ENCODE results near the gene EIF2A.
"Not testable (repeated sequence)": the region's sequence is repeated elsewhere in the genome, so short reads cannot be mapped to it uniquely, and the experiment has no call there.

The EIF2A gene

DNA sequence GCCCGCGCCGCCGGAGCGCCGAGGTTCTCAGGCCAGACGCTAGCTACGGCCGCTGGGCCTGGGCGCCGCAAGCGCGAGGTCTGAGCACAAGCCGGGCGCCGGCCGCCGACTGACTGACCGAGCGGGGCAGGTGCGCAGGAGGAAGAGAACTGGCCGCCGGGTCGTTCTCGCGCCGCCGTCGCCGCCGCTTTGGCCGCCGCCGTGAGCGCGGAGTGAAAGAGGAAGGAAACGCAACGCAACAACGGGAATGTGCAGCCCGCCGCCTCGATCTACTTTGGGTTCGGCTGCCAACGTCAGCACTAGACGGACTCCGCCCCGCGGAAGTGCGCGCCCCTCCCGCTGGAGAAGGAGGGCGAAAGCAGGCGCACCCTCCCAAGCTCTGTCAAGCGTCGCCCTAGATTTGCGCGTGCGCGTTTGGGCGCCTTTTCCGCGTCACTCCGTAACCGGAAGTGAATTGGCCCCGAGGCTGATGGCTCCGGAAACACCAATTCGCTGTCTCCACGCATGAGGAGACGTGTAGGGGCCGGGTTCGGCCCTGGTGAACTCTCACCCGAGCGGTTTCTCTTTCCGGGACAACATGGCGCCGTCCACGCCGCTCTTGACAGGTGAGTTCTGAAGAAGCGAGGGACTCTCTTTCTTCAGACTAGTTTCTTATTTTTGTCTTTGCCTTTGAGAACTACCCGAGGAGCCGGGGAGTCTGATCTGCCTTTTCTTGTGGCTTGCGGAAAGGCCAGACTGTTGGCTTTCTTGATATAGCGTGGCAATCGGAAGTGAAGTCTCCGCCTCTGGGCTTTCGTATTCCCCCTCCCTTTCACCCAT lies at the start of gene EIF2A, which contains the start of gene SERP1:
Gene EIF2A, plus strand, starts transcription at position 562 of the 819 bp plus-strand sequence. Its CDS starts 16 bp downstream, at position 578.
Gene SERP1, minus strand, starts transcription at position 271 of the 819 bp plus-strand sequence. CDS start 361 bp downstream, outside the sequence.
- DNase-seq (ENCODE audit: low spot score): peak; percentile 99

DNA sequence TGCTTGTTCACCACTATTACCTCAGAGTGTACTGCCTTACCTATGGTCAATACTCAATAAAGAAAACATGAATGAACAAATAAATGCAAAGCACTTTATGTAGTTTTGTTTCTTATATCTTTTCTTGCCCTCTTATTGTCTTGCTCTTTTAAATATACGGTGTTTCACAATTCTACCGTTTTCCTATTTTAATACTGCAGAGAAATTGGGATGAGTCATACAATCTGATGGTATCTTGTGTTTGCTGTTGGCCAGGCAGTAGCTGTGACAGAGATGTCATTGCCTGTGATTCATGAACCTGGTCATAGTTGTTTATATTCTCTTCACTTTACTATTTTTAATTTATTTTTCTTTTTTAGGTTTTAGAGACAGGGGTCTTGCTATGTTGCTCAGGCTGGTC lies 48.6 kb upstream of the EIF2A start:
- no peak for DNase-seq (ENCODE audit: low spot score)

DNA sequence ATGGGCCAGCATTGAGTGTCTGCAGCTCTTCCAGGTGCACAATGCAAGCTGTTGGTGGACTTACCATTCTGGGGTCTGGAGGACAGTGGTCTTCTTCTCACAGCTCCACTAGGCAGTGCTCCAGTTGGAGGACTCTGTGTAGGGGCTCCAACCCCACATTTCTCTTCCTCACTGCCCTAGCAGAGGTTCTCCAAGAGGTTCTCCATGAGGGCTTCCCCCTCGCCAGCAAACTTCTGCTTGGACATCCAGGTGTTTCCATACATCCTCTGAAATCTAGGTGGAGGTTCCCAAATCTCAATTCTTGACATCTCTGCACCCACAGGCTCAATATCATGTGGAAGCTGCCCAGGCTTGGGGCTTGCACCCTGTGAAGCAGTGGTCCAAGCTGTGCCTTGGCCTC lies 45.6 kb upstream of the EIF2A start:
- DNase-seq (ENCODE audit: low spot score): not testable (repeated sequence)

DNA sequence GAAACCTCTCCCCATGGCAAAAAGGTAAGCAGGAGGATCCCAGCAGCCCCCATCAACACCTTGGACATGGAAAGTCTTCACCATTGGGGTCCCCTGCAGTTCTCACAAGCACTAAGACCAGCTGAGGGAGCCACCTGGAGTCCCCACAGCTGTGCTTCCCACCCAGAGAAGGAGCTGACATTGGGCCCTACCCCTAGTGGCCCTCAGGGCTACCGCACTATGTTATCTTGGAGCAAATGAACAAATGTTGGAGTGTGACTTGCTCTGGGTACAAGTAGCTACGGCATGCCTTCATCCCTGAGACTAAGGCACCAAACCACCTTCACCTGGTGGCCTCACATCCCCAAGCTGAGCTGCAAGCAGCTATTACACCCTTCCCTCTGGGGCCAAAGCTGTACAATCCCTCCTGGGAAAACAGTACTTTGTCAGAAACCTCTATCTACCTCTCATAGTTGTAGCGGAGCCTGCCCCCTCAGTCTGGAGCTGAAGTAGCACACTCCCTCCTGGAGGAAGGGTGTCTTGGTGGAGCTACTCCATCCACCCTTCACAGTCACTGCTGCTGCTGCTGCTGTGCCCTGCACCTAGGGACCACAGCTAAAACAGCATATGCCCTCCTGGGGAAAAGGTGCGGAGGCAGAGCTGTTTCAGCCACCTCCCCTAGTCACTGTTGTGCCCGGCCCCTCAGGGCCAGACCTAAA lies 43.0 kb upstream of the EIF2A start:
- no peak for DNase-seq (ENCODE audit: low spot score)

DNA sequence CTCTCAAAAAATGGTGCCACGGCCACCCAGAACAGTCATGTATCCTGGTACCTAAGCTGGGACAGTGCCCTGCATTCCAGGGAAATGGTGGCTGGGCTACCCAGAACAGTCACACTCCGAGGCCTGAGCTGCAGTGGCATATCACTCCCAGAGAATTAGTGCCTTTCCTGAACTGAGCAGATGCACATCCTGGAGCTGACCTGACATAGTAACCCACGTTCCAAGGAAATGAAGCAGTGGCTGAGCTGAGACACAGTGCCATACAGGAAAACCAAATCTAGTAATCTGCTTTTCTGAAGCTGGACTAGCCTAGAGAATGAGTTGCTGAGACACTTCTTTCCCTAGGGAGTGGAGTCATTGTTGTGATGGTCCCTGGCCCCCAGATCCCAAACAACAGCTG lies 42.1 kb upstream of the EIF2A start:
- no peak for DNase-seq (ENCODE audit: low spot score)

DNA sequence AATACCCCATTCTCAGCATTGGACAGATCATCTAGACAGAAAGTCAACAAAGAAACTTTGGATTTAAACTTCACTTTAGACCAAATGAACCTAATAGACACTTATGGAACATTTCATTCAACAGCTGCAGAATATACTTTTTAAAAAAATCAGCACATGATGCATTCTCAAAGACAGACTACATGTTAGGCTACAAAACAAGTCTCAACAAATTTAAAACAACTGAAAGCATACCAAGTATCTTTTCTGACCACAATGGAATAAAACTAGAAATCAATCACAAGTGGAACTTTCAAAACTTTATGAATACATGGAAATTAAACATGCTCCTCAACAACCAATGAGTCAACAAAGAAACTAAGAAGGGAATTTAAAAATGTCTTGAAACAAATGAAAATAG lies 38.2 kb upstream of the EIF2A start:
- no peak for DNase-seq (ENCODE audit: low spot score)

DNA sequence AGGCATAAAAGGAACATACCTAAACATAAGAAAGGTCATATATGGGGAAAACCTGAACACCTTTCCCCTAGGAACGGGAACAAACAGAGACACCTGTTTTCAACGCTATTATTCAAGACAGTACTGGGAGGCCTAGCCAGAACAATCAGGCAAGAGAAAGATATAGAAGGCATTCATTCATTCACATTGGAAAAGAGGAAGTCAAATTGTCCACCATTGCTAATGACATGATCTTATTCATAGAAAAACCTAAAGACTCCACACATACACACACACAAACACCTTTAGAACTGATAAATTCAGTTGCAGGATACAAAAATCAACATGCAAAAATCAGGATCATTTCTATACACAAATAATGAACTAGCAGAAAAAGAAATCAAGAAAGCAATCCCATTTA lies 36.8 kb upstream of the EIF2A start:
- DNase-seq (ENCODE audit: low spot score): no peak

DNA sequence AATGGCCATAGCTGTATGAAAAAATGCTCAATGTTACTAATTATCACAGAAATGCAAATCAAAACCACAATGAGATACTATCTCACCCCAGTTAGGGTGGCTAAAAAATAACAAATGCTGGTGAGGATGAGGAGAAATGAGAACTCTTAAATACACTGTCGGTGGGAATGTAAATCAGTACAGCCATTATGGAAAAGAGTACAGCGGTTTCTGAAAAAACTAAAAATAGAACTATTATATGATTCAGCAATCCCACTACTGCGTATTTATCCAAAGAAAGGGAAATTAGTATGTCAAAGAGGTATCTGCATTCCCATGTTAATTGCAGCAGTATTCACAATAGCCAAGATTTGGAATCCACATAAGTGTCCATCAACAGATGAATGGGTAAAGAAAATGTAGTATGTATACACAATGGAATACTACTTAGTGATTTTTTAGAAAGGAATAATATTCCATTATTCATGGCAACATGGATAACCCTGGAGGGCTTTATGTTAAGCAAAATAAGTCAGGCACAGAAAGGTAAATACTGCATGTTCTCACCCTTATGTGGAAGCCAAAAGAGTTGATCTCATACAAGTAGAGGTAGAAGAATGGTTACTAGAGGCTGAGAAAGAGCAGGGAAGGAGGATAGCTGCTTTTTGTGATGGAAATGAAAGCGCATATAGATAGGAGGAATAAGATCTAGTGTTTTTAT lies 35.3 kb upstream of the EIF2A start:
- no peak for DNase-seq (ENCODE audit: low spot score)

DNA sequence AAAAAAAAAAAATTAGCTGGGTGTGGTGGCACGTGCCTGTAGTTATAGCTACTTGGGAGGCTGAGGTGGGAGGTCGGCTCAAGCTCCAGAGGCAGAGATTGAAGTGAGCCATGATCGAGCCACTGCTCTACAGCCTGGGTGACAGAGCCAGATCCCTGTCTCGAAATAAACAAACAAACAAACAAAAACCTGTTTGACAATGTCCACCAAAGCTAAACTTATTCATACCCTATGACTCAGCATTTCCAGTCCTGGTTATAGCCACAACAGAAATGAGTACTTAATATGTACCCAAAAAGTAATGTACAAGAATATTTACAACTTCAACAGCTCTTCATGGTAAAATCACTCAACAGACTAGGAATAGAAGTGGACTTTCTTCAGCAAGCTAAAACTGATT lies 31.4 kb upstream of the EIF2A start:
- no peak for DNase-seq (ENCODE audit: low spot score)

DNA sequence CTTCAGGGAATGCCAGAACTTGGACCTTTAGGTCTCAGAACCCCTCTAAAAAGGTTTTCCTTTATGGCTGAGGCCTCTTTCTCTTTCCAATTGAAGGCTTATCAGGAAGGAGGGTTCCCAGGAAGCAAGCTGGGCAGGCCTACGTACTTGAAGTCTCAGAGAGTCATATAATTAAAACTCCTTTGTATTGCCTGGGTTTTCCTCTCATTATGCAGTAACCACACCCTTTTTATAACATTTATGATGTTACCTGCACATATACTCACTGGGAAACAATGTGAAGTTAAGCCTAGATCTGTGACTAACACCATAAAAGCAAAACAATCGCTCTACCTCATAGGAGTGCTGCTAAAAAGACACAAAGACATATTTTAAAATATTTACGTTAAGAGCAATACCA lies 27.6 kb upstream of the EIF2A start:
- no peak for DNase-seq (ENCODE audit: low spot score)

DNA sequence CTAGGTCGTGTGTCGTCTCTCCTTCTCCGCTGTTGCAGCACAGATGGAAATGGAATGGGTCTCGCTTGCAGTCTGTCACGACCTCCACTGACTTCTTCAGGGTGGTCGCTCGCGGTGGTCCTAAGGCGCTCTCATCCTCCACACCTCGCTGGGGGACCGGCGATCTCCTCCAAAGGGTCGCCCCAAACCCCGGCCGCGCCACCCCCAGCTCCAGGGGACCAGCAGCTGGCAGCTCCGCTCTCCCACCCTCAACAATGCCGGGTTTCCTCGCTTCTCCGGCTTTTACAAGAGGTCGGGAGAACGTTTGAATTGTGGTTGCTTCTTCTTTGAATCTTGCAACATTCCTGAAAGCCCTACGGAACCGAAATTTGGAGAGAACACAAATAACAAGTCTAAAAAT lies 26.2 kb upstream of the EIF2A start:
- DNase-seq (ENCODE audit: low spot score): no peak

DNA sequence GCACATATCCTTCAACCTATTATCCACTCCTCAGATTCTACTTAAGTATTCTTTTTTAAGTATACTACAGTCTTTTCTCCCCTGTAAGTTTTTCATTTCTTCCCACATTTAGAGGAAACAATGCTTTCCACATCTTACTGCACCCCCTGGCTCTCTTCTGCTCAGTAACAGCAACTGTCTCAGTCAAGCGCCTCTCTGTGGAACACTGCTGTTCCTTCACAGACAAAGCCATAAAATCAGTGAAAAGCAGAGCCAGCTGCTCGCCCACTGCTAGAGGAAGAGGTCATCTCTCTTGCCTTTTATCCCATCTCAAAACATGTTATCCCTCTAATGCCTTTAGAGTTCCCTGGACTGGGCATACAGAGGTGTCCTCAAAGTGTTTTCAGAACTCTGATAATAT lies 25.1 kb upstream of the EIF2A start:
- no peak for DNase-seq (ENCODE audit: low spot score)

DNA sequence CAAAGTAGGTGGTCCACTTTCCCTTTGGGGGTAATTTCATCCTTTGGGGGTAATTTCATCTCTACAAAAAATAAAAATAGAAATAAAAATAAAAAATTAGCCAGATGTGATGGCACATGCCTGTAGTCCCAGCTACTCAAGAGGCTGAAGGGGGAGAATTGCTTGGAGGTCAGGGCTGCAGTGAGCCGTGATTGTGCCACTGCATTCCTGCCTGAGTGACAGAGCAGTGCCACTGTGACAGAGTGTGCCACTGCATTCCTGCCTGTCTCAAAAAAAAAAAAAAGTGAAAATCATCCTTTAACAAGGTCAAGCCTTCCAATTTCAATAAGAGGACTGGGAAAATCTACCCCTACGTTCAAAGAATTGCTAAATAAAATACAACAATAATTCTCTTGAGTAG lies 23.0 kb upstream of the EIF2A start:
- DNase-seq (ENCODE audit: low spot score): no peak

DNA sequence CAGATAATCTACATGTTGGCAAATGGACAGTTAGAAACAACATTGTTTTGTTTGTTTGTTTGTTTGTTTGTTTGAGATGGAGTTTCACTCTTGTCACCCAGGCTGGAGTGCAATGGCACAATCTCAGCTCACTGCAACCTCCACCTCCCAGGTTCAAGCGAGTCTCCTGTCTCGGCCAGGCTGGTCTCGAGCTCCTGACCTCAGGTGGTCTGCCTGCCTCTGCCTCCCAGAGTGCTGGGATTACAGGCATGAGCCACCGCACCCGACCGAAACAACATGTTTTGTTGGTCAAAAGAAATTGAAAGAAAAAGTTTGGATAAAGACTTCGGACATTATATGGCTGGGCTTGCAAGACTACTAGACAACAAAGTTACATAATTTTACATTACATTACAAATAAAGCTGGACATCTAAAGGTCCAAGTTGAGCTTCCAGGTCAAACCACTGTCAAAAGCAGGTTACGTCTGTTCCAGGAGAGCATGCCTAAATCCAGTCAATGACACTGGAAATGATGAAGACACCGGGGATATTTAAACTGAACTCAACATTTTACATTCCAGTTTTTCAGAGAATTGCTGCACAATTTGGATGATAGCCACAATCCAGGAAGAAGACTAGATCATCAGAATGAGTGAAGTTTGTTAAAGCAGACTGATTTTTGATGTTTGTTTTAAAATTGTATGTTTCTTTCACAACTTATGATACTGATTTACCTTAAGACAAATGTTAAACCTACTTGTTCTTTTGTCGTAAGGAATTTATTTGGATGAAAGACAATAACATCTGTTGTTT lies 18.9 kb upstream of the EIF2A start:
- no peak for DNase-seq (ENCODE audit: low spot score)

DNA sequence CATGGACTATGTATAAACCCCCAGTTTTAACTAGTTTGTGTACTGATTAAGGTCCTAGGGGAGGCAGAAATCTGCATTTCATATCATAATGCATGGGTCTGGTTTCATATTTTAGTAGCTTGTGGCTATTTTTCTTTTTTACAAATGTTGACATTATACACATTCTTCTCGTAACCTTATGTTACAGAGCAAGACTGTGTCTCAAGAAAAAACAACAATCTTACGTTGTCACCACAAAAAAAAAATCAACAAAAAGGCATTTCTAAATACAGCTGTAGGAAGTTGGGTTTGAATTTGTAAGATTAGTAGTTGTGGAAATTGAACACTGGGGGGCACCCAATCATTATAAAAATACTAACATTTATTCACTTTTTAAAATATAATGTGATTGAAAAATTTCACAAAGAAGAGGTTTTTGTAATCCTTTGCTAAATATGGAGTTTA lies 18.2 kb upstream of the EIF2A start:
- peak; percentile 38 for DNase-seq (ENCODE audit: low spot score)

DNA sequence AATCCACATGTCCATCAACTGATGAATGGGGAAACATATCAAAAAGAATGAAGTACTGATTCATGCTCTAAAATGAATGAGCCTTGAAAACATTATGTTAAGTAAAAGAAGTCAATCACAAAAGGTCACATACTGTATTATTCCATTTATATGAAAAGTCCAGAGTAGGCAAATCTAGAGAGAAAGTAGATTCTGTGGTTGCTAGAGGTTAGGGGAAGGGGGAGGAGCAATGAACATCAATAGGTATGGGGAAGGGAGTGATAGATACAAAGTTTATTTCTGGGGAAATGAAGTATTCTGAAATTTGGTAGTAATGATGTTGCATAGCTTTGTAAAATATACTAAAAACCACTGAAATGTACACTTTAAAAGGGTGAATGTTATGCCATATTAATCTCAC lies 14.8 kb upstream of the EIF2A start:
- no peak for DNase-seq (ENCODE audit: low spot score)

DNA sequence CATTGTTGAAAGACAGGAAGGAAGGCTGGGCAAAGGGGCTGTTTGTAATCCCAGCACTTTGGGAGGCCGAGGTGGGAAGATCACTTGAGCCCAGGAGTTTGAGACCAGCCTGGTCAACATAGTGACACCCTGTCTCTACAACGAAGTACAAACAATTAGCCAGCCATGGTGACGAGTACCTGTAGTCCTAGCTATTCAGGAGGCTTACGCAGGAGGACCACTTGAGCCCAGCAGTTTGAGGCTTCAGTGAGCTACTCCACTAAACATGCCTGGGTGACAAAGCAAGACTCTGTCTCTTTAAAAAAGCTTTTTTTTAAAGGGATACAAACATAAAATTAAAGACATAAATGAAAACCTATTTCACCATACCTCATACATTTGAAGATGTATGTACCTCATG lies 11.4 kb upstream of the EIF2A start:
- DNase-seq (ENCODE audit: low spot score): no peak

DNA sequence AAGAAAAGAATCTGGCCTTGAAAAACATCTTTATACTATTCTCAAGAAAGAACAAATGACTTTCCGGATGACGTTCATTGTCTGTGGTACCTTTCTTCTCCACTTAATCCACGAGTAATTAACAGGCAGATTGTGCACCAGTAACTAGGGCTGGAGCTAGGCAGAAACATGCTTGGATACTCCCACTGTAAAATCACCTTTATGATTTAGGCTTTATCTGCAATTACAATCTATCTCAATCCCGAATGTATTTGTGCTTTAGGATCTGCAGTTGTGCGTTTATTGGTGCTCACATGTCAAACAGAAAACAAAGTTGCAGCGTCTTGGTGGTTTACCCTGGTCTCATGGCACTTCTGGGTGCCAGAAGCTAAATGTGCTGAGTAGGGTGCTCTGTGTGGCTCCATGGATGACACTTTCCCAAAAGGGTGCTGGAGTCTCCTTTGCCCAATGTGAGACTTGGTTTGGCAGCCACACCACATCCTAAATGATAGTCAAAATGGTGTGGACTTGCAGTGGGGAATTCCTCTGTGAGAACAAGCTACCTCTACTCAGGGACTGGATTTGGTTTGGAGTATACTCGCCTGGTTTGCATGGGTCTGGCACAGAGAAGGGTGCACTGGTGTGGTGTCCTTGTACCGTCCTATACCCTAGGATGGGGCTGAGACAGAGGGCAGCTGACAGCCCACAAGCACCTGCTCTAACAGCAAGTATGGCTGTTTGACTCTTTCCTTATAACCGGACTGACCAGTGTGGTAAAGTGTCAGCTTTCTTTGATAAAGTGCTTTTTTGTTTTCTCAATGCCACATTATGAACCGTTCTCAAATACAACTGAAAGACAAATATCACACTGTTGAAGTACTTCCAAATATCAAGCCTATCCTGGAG lies 8.0 kb upstream of the EIF2A start:
- DNase-seq (ENCODE audit: low spot score): no peak

DNA sequence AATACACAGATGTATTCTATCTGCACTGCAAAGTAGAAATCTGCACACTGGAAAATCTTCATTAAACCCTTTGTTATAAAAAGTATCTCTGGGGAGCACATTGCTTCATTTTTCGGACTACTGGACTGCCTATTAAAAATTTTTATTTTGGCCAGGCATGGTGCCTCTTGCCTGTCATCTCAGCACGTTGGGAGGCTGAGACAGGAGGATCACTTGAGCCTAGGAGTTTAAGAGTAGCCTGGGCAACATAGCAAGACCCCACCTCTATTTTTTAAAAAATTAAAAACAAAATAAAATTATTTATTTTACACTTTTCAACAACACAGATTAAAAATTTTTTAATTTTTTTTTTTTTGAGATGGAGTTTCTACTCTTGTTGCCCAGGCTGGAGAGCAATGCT lies 6.3 kb upstream of the EIF2A start:
- no peak for DNase-seq (ENCODE audit: low spot score)

DNA sequence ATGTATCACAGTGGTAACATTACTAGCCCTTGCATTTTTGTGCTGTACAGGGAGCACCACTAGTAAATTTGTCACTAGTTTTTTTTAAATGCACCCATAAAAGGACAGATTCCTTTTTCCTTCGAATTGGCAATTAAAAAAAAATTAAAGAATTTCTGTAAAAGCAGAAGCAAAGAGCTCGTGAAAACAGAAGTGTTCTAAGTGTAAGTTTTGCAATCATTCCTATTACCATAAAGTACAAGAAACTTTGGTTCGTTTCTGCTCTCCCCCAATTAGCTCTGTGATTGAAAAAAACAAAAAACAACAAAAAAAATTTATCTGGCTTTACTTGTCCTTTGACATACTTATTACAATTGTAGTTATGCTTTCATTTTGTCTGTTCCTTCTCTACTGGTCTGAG lies 5.6 kb upstream of the EIF2A start:
- no peak for DNase-seq (ENCODE audit: low spot score)

DNA sequence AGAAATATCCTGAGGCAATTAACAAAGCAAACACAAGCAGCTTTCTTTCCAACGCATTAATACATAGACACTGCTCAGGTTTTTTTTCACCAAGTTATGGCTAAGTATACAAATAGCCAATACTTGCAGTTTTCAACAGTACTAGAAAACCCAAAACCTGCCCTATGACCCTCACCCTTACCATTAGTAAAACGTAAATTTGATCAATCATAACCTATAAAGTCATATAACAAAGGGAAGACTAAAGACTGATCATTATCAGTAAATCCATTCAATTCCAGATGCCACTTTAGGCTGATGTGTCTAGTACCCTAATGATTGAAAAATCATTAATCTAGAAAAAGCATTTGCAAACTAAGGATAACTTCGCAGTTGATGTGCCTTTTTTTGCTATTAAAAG lies 3.5 kb upstream of the EIF2A start:
- DNase-seq (ENCODE audit: low spot score): no peak

Measured in COLO829 (cell line).